GM10248 (cell line): ENCODE data around the gene MCOLN2.

Experiments used
- CTCF ChIA-PET: fragments of 300-600 bp; sonication (Branson Sonifier 250); formaldehyde crosslinking; extraction: SDS; loops from one replicate; lab custom pipeline; 2021; ENCODE audit warnings: antibody characterized with exemption; lab: Yijun Ruan, JAX
- POLR2A ChIA-PET: fragments of 350-650 bp; sonication (Branson Sonifier 250); formaldehyde crosslinking; extraction: SDS; loops from one replicate; lab custom pipeline; 2020; ENCODE audit warnings: antibody characterized with exemption; lab: Yijun Ruan, JAX
- DNase-seq: peaks from one replicate; pipeline ENCODE4 v3.0.0; 2012; ENCODE audit errors: extremely low spot score
- CTCF ChIP-seq: IDR thresholded peaks from 2 replicates; pipeline ENCODE4 v1.5.1; 2012; ENCODE audit warnings: mild to moderate bottlenecking, low read depth; ENCODE audit errors: extremely low read depth, missing control alignments, control extremely low read depth

The MCOLN2 gene

GRCh38 chr1:84963021-84963420 lies 33.9 kb downstream of the MCOLN2 start:
- no peak for TF ChIP-seq CTCF
- ChIA-PET CTCF (interaction anchor here (0.8 to 1.4 kb wide), 2 partner anchors 12 to 74 kb away, joined by 3 read pairs; no protein-coding TSS in a partner anchor), POLR2A (no interaction called here)
- no peak for DNase-seq

DNA sequence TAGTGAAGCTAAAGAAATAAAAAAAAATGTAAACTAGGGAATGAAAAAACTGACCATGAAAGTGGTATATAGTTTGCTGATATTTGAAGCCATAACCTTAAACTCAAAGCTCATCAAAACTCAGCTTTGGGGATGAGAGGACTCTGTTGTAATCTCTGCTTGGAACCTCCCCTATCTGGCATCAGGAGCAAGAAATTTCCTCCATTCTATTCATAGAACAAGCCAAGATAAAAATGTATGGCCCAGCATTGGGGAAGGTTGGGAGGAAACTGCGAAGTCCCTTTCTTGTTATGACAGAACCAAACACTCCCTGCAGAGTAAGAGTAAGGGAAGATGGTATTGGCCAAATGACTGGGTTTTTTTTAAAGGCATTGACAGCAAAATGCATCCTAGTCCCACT lies 35.6 kb downstream of the MCOLN2 start:
- POLR2A ChIA-PET, result interaction anchor here (1.0 kb wide), 1 partner anchor 11 kb away, joined by 4 read pairs; no protein-coding TSS in a partner anchor
- CTCF ChIA-PET, result interaction anchor here (0.9 to 6.0 kb wide), 7 partner anchors 10 to 66 kb away, joined by 3 to 141 read pairs (median 5); no protein-coding TSS in a partner anchor

DNA sequence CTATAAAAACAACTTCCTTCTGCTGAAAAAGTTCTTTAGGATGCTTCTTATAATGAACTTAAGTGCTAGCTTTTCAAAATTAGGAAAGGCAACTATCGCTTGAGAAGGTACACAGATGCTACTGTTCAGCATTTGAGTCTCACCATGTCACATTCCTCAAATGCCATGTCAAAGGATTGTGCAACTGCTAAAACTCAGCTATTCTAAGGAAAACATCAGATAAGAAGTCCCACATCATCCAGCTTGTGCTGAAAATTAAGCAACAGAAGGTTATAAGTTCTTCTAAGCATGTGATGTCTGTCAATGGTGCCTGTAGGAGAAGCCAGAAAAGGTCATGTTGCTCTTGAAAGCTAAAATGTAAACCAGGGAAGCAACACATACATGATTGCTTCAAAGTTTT lies 36.5 kb downstream of the MCOLN2 start:
- ChIA-PET POLR2A (interaction anchor here (1.5 to 1.6 kb wide), 2 partner anchors 9 to 34 kb away, joined by 4 to 5 read pairs; no protein-coding TSS in a partner anchor), CTCF (interaction anchor here (1.3 to 6.0 kb wide), 8 partner anchors 10 to 122 kb away, joined by 3 to 141 read pairs (median 4); no protein-coding TSS in a partner anchor)
- no peak for DNase-seq
- TF ChIP-seq CTCF, result no peak

More for the DNA sequence above, 35.6 kb downstream of the MCOLN2 start:
- TF ChIP-seq CTCF, result no peak
- no peak for DNase-seq

DNA sequence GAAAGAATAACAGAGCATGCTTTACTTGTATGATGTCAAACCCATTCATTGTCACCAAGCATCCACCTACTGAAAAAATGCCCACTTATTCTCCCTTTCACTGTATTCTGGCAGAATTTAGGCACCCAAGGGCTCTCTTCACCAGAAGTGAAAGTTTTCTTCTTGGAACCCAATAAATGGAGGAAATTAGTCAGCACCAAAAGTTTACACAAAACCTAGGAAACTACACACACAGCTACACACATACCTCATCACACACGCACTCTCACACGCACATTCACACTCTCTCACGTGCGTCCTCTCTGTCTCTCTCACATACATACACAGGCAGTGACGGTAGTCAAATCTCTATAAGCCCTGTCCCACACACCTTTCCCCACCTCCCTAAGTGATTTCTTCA lies 37.6 kb downstream of the MCOLN2 start:
- ChIA-PET CTCF (interaction anchor here (1.1 to 6.0 kb wide), 7 partner anchors 8 to 304 kb away, joined by 3 to 141 read pairs (median 5); no protein-coding TSS in a partner anchor), POLR2A (interaction anchor here (1.5 to 1.6 kb wide), 2 partner anchors 10 to 35 kb away, joined by 4 to 5 read pairs; no protein-coding TSS in a partner anchor)
- no peak for DNase-seq
- TF ChIP-seq CTCF, result no peak

- no peak for DNase-seq
- CTCF ChIA-PET, result interaction anchor here (0.9 to 6.0 kb wide), 9 partner anchors 9 to 525 kb away, joined by 3 to 141 read pairs (median 5); no protein-coding TSS in a partner anchor
- TF ChIP-seq CTCF, result no peak
- POLR2A ChIA-PET, result no interaction called here
Observed at GRCh38 chr1:84957966-84958365, 38.9 kb downstream of the MCOLN2 start.

DNA sequence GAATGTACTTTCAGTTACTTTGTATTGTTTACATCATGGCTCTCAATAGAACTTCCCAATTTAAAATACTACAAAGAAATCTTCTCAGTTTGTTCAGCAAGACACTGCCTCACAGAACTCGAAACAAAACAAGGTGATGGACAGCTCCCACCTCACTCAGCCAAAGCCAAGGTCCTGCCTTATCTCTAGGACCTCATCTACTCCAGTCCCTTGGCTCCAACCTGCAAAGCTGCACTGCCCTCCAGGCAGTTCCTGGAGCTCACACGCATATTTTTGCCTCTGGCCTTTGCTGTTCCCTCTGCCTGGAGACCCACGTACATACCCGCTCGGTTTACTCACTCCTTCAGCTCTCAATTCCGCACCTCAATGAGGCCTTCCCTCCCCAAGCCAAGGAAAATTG lies 40.3 kb downstream of the MCOLN2 start:
- ChIA-PET CTCF (interaction anchor here (0.6 to 6.0 kb wide), 7 partner anchors 10 to 303 kb away, joined by 3 to 141 read pairs (median 3); partner anchors contain the start of gene C1orf52), POLR2A (no interaction called here)
- DNase-seq, result no peak
- TF ChIP-seq CTCF, result no peak
